Stimulated activated memory B cell treated with anti-CD40 and anti-IgM and Interleukin-4, amounts not matched to agents 10 μg/mL and 1 μg/mL and 100 μg/mL, for 72 hours (primary cell): ENCODE measurements around the gene UCK1.
"Not testable (repeated sequence)": the region's sequence is repeated elsewhere in the genome, so short reads cannot be mapped to it uniquely, and the experiment has no call there.

ENCODE experiments used
- ATAC-seq: fragments of 150-1000 bp; cut with Tn5 transposase; 2 replicates; pipeline ENCODE4 v1.10.0; 2021
- H3K27ac Mint-ChIP-seq: one replicate; pipeline ENCODE4 v1.8.0; 2022; ENCODE audit warnings: mild to moderate bottlenecking, mixed read lengths
- H3K27me3 Mint-ChIP-seq: one replicate; pipeline ENCODE4 v1.8.0; 2022; ENCODE audit warnings: mixed read lengths
- H3K36me3 Mint-ChIP-seq: one replicate; pipeline ENCODE4 v1.8.0; 2022; ENCODE audit warnings: mixed read lengths
- H3K4me1 Mint-ChIP-seq: one replicate; pipeline ENCODE4 v1.8.0; 2022; ENCODE audit warnings: mixed read lengths
- H3K4me3 Mint-ChIP-seq: one replicate; pipeline ENCODE4 v1.8.0; 2022; ENCODE audit warnings: mild to moderate bottlenecking, moderate library complexity, mixed read lengths
- H3K9me3 Mint-ChIP-seq: one replicate; pipeline ENCODE4 v1.8.0; 2022; ENCODE audit warnings: mixed read lengths

UCK1 gene

DNA sequence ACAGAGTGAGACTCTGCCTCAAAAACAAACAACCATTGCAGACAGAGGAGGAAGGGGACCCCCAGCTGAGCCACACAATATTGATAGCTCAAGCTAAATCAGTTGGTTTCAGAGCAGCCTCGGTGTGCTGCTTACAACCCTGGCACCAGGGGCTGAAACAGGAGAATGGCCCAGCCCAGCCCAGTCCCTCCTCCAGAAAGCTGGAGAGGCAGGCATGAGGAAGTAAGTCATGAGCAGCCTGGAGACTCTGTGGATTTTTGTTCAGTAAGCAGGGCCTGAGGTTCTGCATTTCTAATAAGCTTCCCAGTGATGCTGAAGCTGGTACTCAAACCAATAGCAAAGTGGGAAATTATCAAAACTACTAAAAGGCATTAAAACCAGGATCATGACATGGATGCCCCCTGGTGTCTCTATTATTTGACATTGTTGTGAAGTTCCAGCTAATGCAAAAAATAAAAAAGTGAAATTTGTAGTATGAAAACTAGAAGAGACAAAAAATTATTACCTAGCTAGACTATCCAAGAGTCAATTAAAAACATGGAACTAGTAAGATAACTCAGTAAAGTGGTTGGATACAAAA, 28.4 kb upstream of the UCK1 start:
- no peak overlapping the region for H3K4me3 Mint-ChIP-seq
- peaks cover 25% of the 10 kb centered on the region for H3K27me3 Mint-ChIP-seq
- peaks cover 9% of the 10 kb centered on the region for H3K9me3 Mint-ChIP-seq
- ATAC-seq, result no peak
- H3K4me1 Mint-ChIP-seq, result no peaks in the 10 kb centered on the region
- no peak overlapping the region for H3K27ac Mint-ChIP-seq
- peaks cover 6% of the 10 kb centered on the region for H3K36me3 Mint-ChIP-seq

DNA sequence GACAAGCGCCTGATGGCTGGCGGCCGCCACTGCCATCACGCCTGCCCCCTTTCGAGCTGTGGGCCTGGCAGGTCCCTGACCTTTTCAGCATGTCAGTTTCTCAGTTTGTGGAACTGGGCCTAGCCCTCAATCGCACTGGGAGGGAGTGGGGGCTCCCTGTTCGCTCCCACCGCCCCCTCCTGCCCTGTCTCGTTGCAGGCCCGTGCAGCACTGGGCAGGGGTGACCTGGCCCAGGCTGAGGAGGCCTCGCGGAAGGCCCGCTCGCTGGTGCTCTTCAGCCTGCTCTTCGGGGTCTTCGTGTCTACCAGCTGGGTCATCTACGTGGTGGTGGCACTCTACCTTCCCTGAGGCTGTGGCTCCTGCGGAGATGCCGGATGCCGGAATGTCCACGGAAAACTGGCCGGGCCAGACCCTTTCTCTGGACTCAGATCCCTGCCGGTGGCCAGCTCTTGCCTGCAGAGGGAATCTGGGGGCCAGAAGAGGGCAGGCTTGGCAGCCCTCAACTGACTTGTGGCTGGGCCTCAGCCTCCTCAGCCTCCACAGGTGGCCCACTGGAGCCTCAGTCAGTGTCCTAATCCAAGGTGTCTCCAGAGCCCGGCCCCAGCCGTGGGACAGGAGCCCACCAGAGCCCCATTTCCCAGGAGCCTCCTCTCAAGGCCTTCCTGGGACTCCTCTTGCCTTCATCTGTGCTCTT, 26.9 kb upstream of the UCK1 start:
- H3K36me3 Mint-ChIP-seq, result peaks cover 4% of the 10 kb centered on the region
- H3K27me3 Mint-ChIP-seq, result peaks cover 25% of the 10 kb centered on the region
- H3K9me3 Mint-ChIP-seq, result peaks cover 9% of the 10 kb centered on the region
- H3K4me3 Mint-ChIP-seq, result no peak overlapping the region
- H3K27ac Mint-ChIP-seq, result no peak overlapping the region
- ATAC-seq, result no peak
- no peaks in the 10 kb centered on the region for H3K4me1 Mint-ChIP-seq

DNA sequence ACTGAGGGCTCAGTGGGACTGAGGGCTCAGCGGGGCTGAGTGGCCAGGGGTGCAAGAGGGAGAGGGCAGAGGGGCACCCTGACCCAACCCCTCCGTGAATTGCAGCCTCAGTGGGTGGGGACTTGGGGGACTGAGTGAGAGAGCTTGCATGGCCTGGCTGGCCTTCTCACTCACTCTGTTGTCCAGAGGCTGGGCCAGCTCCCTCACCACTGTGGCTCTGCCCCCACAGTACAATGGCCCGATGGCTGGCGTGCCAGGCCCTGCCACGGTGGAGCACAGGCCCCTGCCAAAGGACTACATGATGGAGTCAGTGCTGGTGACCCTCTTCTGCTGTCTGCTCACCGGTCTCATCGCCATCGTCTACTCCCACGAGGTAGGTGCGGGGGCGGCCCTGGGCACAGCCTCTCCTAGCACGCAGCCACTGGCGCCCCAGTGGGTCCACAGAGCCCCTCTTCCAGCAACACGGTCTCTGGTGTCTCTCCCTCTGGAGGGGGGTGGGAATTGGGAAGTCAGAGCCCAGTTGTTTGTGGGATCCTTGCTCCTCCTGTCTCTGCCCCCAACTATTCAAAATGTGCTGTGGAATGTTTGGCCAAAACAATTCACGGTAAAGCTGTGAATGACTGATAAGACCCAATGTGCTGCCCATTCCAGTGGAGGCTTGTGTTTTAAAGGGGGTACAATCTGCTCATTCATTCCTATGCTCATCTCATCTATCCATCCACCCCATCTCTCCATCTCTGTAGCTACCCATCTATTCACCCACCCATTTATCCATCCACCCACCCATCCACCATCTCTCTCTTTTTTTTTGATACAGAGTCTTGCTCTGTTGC, 25.0 kb upstream of the UCK1 start:
- H3K4me1 Mint-ChIP-seq, result no peaks in the 10 kb centered on the region
- peaks cover 35% of the 10 kb centered on the region for H3K27me3 Mint-ChIP-seq
- peaks cover 10% of the 10 kb centered on the region for H3K9me3 Mint-ChIP-seq
- no peak for ATAC-seq
- H3K36me3 Mint-ChIP-seq, result no peaks in the 10 kb centered on the region
- no peak overlapping the region for H3K27ac Mint-ChIP-seq
- no peak overlapping the region for H3K4me3 Mint-ChIP-seq

DNA sequence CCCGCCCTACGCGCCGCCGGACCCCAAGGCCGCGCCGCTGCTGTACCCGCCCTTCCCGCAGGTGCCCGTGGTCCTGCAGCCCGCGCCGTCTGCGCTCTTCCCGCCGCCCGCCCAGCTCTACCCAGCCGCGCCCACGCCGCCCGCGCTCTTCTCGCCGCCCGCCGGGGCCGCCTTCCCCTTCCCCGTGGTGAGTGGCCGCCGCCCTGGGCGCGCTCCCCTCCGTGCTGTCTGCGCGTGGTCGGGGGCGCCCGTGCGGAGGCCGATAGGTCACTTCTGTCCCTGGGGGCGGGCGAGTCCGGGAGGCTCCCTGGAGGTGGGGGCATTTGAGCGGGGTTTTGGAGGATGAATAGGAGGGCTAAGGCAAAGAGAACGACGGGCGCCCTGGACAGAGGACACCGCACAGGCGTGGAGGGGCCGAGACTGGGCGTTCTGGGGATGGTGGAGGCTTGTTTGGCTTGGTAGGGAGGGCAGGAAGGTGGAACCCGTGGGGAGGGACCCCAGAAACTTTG, 23.8 kb upstream of the UCK1 start:
- Mint-ChIP-seq H3K36me3 (peaks cover 5% of the 10 kb centered on the region), H3K27me3 (peaks cover 46% of the 10 kb centered on the region), H3K27ac (no peak overlapping the region), H3K4me3 (no peak overlapping the region), H3K4me1 (no peaks in the 10 kb centered on the region), H3K9me3 (peaks cover 11% of the 10 kb centered on the region)
- ATAC-seq, result peak; percentile 47

DNA sequence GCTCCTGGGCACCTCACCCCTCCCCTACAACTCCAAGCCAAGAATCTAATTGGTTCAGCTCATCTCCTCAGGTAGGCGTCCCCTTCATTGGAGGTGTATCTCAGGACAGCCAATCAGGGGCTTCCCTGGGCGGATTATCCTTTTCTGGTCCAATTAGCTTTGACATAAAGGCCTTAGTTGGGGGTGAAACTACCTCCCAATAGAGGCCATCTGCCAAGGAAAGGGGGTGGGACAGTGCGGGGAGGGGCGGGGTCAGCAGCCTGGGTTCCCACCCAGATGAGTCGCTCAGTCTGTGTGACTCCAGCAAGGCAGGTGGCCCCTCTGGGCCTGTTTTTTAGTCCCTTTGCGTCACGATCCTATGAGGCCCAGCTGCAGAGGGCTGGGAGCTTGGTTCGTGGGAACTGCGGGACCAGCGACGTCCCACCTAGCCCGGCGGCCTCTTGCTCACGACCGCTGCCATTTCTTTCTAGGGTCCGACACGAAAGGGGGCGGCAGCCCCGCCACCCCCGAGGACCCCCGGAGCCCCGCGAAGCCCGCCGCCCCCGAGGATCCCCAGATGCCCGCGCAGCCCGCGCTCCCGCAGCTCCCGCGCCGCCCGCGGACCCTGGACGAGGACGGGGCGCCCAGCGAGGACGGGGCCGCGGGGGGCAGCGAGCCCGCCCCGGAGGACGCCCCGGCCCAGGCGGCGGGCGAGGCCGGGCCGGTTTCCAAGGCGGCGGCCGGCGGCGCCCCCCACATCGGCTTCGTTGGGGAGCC, 23.2 kb upstream of the UCK1 start:
- H3K9me3 Mint-ChIP-seq, result peaks cover 16% of the 10 kb centered on the region
- H3K27ac Mint-ChIP-seq, result no peak overlapping the region
- no peak overlapping the region for H3K4me3 Mint-ChIP-seq
- peaks cover 53% of the 10 kb centered on the region for H3K27me3 Mint-ChIP-seq
- peak; percentile 53 for ATAC-seq
- H3K36me3 Mint-ChIP-seq, result peaks cover 9% of the 10 kb centered on the region
- H3K4me1 Mint-ChIP-seq, result no peaks in the 10 kb centered on the region

DNA sequence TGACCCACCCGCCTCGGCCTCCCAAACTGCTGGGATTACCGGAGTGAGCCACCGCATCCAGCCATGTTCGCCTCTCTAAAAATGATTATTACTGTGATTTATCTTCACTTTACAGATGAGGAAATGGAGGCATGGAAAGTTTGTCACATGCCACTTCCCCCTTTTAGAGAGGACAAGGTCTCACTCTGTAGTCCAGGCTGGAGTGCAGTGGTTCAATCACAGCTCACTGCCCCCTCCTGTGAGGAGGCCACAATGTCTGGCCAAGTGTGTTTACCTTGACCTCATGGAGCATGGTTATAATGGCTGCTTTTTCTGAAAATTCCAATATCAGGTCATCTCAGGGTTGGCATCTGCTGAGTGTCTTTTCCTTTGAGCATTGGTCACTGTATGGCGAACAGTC, 21.0 kb upstream of the UCK1 start:
- Mint-ChIP-seq H3K27me3 (peaks cover 73% of the 10 kb centered on the region), H3K4me3 (no peak overlapping the region), H3K27ac (no peak overlapping the region), H3K9me3 (peaks cover 32% of the 10 kb centered on the region), H3K36me3 (peaks cover 30% of the 10 kb centered on the region), H3K4me1 (peaks cover 13% of the 10 kb centered on the region)
- ATAC-seq, result no peak

DNA sequence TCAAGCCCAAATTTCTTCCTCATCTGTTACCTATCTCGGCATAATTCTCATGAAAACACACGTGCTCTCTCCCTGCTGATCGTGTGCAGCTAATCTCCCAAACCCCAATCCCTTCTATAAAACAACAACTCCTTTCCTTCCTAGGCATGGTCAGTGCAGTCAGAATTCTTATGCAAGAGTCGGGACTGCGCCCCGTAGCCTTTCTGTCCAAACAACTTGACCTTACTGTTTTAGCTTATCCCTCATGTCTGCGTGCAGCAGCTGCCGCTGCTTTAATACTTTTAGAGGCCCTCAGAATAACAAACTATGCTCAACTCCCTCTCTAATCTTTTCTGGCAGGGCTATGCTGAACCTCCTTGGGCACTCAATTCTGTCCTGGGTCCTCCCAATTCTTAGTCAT, 19.4 kb upstream of the UCK1 start:
- not testable (repeated sequence) for H3K27ac Mint-ChIP-seq, ATAC-seq, H3K4me3 Mint-ChIP-seq
- Mint-ChIP-seq H3K4me1 (peaks cover 20% of the 10 kb centered on the region), H3K27me3 (peaks cover 69% of the 10 kb centered on the region), H3K9me3 (peaks cover 29% of the 10 kb centered on the region), H3K36me3 (peaks cover 30% of the 10 kb centered on the region)

DNA sequence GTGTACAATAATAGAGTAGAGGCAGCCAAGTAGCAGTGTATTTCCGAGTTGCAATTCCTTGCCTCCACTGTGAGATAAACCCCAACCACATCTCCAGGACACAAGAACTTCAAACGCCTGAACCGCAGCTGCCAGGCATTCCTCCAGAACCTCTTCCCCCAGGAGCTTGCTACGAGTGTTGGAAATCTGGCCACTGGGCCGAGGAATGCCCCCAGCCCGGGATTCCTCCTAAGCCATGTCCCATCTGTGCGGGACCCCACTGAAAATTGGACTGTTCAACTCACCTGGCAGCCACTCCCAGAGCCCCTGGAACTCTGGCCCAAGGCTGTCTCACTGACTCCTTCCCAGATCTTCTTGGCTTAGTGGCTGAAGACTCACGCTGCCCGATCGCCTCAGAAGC, 18.1 kb upstream of the UCK1 start:
- H3K4me1 Mint-ChIP-seq, result peaks cover 20% of the 10 kb centered on the region
- not testable (repeated sequence) for H3K4me3 Mint-ChIP-seq, H3K27ac Mint-ChIP-seq, ATAC-seq
- peaks cover 30% of the 10 kb centered on the region for H3K36me3 Mint-ChIP-seq
- peaks cover 62% of the 10 kb centered on the region for H3K27me3 Mint-ChIP-seq
- peaks cover 31% of the 10 kb centered on the region for H3K9me3 Mint-ChIP-seq

DNA sequence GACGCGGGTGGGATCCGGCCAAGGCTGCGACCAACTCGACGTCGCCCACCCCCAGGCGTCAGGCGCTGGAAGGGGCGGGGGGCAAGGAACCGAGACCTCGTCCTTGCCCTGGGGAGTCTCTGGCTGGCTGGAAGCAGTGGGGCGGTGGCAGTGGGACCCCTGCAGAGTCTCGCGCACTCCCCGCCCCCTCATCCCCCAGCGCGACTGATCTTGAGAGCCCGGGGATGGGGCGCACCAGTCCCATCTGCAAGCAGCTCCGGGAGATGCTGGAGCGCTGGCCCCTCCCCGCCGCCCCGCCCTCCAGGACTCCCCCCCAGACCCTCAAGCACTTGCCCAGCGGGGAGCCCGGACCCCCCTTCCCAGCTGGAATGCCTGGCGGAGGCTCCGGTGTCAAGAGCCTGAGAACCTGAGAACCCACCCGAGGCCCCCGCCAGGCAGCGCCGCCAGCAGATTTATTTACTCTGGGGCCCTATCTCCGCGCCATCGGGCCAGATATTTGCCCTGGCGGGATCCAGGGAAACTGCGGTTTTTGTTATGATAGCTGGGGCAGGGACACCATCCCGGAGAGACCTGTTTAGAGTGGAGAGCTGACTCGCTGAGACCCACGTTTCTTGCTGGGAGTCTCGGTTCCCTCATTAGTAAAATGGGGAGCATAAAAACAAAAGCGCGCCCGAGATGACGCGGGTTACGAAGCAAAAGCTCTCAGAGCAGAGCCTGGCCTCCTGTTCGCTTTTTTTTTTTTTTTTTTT, 15.4 kb upstream of the UCK1 start:
- peaks cover 36% of the 10 kb centered on the region for H3K36me3 Mint-ChIP-seq
- H3K4me1 Mint-ChIP-seq, result peaks cover 20% of the 10 kb centered on the region
- no peak overlapping the region for H3K27ac Mint-ChIP-seq
- H3K9me3 Mint-ChIP-seq, result peaks cover 40% of the 10 kb centered on the region
- peak overlapping the region; percentile 42 for H3K4me3 Mint-ChIP-seq
- peaks cover 57% of the 10 kb centered on the region for H3K27me3 Mint-ChIP-seq
- ATAC-seq, result no peak

DNA sequence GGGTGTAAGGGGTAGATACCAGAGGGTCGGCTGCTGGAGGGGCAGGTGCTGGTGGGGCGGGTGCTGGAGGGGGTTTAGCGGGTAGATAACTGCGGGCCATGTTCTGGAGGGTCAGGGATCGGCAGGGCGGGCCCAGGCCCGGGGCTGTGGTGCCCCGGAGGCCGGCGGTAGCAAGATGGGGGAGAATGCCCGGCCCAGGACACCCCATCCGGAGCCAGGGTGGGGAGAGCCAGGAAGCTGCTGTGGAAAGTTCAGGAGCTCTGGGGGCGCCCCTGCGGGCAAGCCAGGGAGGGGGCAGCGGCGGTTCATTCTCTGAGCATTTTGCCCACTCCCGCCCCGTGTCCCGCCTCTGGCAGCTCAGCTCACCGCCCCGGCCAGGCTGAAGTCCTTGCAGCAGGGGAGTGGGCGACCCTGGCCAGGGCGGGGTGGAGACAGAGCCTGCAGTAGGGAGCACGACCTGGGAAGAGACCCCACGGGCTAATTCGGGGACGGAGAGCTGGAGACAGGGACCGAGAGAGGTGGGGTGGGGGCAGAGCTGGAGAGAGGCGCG, 14.8 kb upstream of the UCK1 start:
- H3K27ac Mint-ChIP-seq, result no peak overlapping the region
- ATAC-seq, result no peak
- peaks cover 20% of the 10 kb centered on the region for H3K4me1 Mint-ChIP-seq
- H3K9me3 Mint-ChIP-seq, result peaks cover 37% of the 10 kb centered on the region
- peak overlapping the region; percentile 59 for H3K4me3 Mint-ChIP-seq
- H3K36me3 Mint-ChIP-seq, result peaks cover 36% of the 10 kb centered on the region
- peaks cover 50% of the 10 kb centered on the region for H3K27me3 Mint-ChIP-seq

DNA sequence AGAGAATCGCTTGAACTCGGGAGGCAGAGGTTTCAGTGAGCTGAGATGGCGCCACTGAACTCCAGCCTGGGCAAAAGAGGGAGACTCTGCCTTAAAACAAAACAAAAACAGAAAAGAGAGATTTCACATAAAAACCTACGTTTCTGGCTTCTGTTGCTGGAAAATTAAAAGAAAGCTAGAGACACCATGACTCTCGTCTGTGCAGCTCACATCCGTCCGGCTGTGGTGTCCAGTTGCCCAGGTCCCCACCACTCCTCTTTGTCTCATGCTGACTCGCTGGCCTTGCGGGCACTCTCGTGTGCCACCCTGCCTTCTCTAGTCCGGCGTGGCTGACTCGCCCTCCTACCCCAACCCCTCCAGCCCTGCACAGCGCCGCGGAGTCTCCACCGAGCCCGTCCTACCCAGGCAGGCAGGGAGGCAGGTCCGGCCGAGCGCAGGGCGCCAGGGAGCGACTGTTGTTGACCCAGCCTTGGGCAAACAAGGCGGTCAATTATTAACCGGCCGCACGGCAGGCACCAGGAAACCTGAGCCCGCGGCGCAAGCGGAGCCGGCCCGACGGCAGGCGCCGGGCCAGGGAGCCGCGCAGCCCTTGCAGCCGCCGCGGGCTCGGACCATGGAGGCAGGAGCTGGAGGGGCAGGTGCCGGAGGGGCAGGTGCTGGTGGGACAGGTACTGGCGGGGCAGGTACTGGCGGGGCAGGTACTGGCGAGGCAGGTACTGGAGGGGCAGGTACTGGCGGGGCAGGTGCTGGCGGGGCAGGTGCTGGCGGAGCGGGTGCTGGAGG, 14.1 kb upstream of the UCK1 start, which contains the start of gene PRRT1B:
TSS of gene PRRT1B (plus strand) at position 521 of the 783 bp plus-strand sequence. CDS start at position 614, 93 bp downstream.
- Mint-ChIP-seq H3K9me3 (peaks cover 34% of the 10 kb centered on the region), H3K36me3 (peaks cover 35% of the 10 kb centered on the region), H3K27ac (no peak within 1 kb of the TSS), H3K4me3 (peak within 1 kb of the TSS; percentile 59), H3K27me3 (peaks cover 44% of the 10 kb centered on the region), H3K4me1 (peaks cover 20% of the 10 kb centered on the region)
- no peak for ATAC-seq

DNA sequence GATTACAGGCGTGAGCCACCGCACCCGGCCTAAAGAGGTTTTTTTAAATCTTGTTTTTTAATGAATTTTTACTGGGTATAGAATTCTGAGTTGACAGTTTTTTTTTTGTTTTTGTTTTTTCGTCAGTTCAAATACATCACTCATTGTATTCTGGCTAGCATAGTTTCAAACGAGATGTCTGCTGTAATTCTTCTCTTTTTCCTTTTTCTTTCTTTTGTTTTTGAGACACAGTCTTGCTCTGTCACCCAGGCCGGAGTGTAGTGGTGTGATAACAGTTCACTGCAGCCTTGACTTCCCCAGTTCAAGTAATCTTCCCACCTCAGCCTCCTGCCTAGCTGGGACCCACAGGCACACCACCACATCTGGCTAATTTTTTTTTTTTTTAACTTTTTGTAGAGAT, 12.1 kb upstream of the UCK1 start:
- Mint-ChIP-seq H3K9me3 (peaks cover 17% of the 10 kb centered on the region), H3K27ac (no peak overlapping the region), H3K36me3 (peaks cover 16% of the 10 kb centered on the region), H3K4me3 (no peak overlapping the region), H3K27me3 (peaks cover 23% of the 10 kb centered on the region), H3K4me1 (peaks cover 18% of the 10 kb centered on the region)
- ATAC-seq, result no peak

DNA sequence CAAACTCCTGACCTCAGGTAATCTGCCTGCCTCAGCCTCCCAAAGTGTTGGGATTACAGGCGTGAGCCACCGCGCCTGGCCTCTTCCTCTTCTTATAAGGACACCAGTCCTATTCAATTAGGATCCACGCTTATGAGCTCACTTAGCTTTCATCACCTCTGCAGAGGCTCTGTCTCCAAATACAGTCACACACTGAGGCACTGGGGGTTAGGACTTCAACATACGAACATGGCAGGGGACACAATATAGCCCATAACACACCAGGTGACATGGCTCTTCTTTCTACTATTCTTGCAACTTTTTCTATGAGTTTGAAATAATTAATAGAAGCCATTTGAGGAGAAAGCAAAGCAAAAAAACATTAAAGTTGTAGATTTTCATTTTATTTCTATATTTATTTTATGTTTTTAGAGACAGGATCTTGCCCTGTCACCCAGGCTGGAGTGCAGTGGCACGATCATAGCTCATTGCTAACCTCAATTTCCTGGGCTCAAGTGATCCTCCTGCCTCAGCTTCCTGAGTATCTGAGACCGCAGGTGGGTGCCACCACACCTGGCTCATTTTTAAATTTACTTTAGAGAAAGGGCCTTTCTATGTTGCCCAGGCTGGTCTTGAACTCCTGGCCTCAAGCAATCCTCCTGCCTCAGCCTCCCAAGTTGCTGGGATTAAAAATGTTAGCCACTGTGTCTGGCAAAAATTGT, 8.3 kb upstream of the UCK1 start:
- Mint-ChIP-seq H3K9me3 (peaks cover 9% of the 10 kb centered on the region), H3K4me3 (no peak overlapping the region), H3K4me1 (peaks cover 6% of the 10 kb centered on the region), H3K27me3 (no peaks in the 10 kb centered on the region), H3K36me3 (peaks cover 7% of the 10 kb centered on the region), H3K27ac (no peak overlapping the region)
- no peak for ATAC-seq
